Muscle of arm (tissue), 14 donors: Measurements from ENCODE around the gene MARCHF7. TPM values are rescaled to one million over a fixed set of nuclear protein-coding genes. Genes with fewer than 3 reads are reported as not detected.
A peak's percentile ranks its signal among the peaks of the same experiment; 100 is the strongest.
"Not testable (repeated sequence)": the region's sequence is repeated elsewhere in the genome, so short reads cannot be mapped to it uniquely, and the experiment has no call there.

Experiments used
- DNase-seq: peaks from one replicate; pipeline ENCODE4 v3.0.0-alpha.2; 2013
- long read RNA-seq, 11 donors: transcript quantifications; one replicate each; lab custom pipeline, GENCODE V29; 2026
- polyA plus RNA-seq, 12 donors: library from polyadenylated mRNA; unstranded; fragments of 120-200 nt; gene quantifications; one replicate each; pipeline ENCODE4 v1.2.1, GENCODE V29; 2013; ENCODE audit not compliant: insufficient read length in 12 of 12

Gene MARCHF7
- 100 to 1,000 TPM in 9 of 12 donors, 10 to 100 TPM in 2, not detected in 1; 80.7 to 162 (median 122) TPM for polyA plus RNA-seq
- long read RNA-seq, donor 1, full-length matches to known transcripts, result 5 of 132 reads
- long read RNA-seq, donor 1, partial matches to known transcripts, result 79 of 132 reads
- long read RNA-seq, donor 1, other reads (novel, unspliced or antisense), result 48 of 132 reads
- long read RNA-seq, donor 2, full-length matches to known transcripts, result 2 of 50 reads
- long read RNA-seq, donor 2, partial matches to known transcripts, result 31 of 50 reads
- long read RNA-seq, donor 2, other reads (novel, unspliced or antisense), result 17 of 50 reads
- long read RNA-seq, donor 3, full-length matches to known transcripts, result 3 of 29 reads
- long read RNA-seq, donor 3, partial matches to known transcripts, result 10 of 29 reads
- long read RNA-seq, donor 3, other reads (novel, unspliced or antisense), result 16 of 29 reads
- long read RNA-seq, donor 4, full-length matches to known transcripts, result 1 of 15 reads
- long read RNA-seq, donor 4, partial matches to known transcripts, result 7 of 15 reads
- long read RNA-seq, donor 4, other reads (novel, unspliced or antisense), result 7 of 15 reads
- long read RNA-seq, donor 5, full-length matches to known transcripts, result 5 of 99 reads
- long read RNA-seq, donor 5, partial matches to known transcripts, result 64 of 99 reads
- long read RNA-seq, donor 5, other reads (novel, unspliced or antisense), result 30 of 99 reads
- long read RNA-seq, donor 6, full-length matches to known transcripts, result 1 of 25 reads
- long read RNA-seq, donor 6, partial matches to known transcripts, result 17 of 25 reads
- long read RNA-seq, donor 6, other reads (novel, unspliced or antisense), result 7 of 25 reads
- long read RNA-seq, donor 7, full-length matches to known transcripts, result 5 of 16 reads
- long read RNA-seq, donor 7, partial matches to known transcripts, result 6 of 16 reads
- long read RNA-seq, donor 7, other reads (novel, unspliced or antisense), result 5 of 16 reads
- long read RNA-seq, donor 8, full-length matches to known transcripts, result 6 of 53 reads
- long read RNA-seq, donor 8, partial matches to known transcripts, result 41 of 53 reads
- long read RNA-seq, donor 8, other reads (novel, unspliced or antisense), result 6 of 53 reads
- long read RNA-seq, donor 9, full-length matches to known transcripts, result 2 of 18 reads
- long read RNA-seq, donor 9, partial matches to known transcripts, result 6 of 18 reads
- long read RNA-seq, donor 9, other reads (novel, unspliced or antisense), result 10 of 18 reads
- long read RNA-seq, donor 10, full-length matches to known transcripts, result 3 of 31 reads
- long read RNA-seq, donor 10, partial matches to known transcripts, result 21 of 31 reads
- long read RNA-seq, donor 10, other reads (novel, unspliced or antisense), result 7 of 31 reads
- long read RNA-seq, donor 11, full-length matches to known transcripts, result 4 of 51 reads
- long read RNA-seq, donor 11, partial matches to known transcripts, result 23 of 51 reads
- long read RNA-seq, donor 11, other reads (novel, unspliced or antisense), result 24 of 51 reads

- DNase-seq, result peak; percentile 94
Measured at GRCh38 chr2:159712143-159712928, at the start of gene MARCHF7. Gene MARCHF7, plus strand, starts transcription at chr2:159712506. Its CDS starts 16,517 bp downstream, at chr2:159729023.

DNA sequence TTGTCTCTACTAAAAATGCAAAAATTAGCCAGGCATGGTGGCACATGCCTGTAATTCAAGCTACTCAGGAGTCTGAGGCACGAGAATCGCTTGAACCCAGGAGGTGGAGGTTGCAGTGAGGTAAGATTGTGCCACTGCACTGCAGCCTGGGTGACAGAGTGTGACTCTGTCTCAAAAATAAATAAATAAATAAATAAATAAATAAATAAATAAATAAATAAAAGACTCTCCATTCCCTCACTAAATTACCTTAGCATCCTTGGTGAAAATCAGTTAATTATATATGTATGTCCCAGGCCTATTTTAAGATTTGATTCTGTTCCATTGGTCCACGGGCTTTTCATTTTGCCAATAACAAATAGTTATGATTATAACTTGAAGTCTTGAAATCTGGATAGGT is 44.9 kb upstream of the MARCHF7 start:
- DNase-seq, result not testable (repeated sequence)

DNA sequence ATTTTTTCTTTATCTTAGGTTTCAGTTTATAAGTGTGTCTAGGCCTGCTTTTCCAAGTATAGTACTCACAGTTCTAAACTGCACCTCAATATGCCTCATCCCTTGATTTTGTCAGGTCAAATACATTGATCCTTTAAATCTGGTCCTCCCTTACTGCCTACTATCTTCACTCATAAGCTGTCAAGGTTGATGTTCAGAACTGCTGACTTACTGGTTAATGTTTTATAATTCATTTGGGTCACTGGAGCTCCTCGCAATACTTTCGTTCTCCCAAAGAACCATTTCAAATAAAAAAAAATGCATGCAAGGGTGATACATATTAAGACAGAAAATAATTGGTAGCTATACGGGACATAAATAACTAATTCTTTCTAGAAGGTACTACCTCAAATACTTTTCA is 41.3 kb upstream of the MARCHF7 start:
- no peak for DNase-seq

DNA sequence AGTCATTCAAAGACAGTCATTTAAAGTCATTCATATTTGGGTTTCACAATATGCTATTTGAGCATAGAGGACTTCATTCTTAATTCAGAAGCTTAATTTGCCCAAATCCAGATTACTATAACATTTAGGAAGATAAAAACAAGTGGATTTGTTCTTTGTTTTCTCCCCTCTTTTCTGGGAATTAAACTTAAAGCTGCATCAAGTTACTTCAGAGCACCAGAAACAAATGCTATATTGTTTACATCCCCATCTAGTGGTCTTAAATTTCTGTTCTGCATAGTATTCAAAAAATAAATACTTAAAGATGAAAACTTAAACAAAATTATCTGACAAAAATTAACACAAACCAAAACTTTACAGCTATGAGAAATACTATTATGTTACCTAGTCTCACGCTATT is 34.7 kb upstream of the MARCHF7 start:
- DNase-seq, result peak; percentile 22

- no peak for DNase-seq
Measured at GRCh38 chr2:159680692-159681091, 31.6 kb upstream of the MARCHF7 start.

- no peak for DNase-seq
Measured at GRCh38 chr2:159683817-159684216, 28.5 kb upstream of the MARCHF7 start.

GRCh38 chr2:159684796-159685195 is 27.5 kb upstream of the MARCHF7 start:
- no peak for DNase-seq

GRCh38 chr2:159694500-159695040 is 17.7 kb upstream of the MARCHF7 start:
- DNase-seq, result no peak

GRCh38 chr2:159695795-159696448 is 16.4 kb upstream of the MARCHF7 start:
- DNase-seq, result no peak

GRCh38 chr2:159703491-159703890 is 8.8 kb upstream of the MARCHF7 start:
- DNase-seq, result no peak

- no peak for DNase-seq
Measured at GRCh38 chr2:159706385-159706980, 5.8 kb upstream of the MARCHF7 start.

GRCh38 chr2:159708066-159708760 is 4.1 kb upstream of the MARCHF7 start:
- no peak for DNase-seq

- DNase-seq, result no peak
Measured at GRCh38 chr2:159710601-159711180, 1.6 kb upstream of the MARCHF7 start.

GRCh38 chr2:159711562-159712142 is 654 bp upstream of the MARCHF7 start:
- no peak for DNase-seq

- DNase-seq, result peak; percentile 41
Measured at GRCh38 chr2:159712929-159713420, 669 bp downstream of the MARCHF7 start.

- DNase-seq, result peak; percentile 19
Measured at GRCh38 chr2:159713631-159714246, 1.4 kb downstream of the MARCHF7 start.
